ENCODE results near the gene C19orf44.

- no peak for TF ChIP-seq POLR2A (IDR thresholded peaks at IDR 0.05)
- TF ChIP-seq CTCF (IDR thresholded peaks at IDR 0.05) = no peak
These were observed 58.6 kb downstream of the C19orf44 start for GRCh38 chr19:16554776-16555175.

Data from tibial nerve (tissue), 3 donors.